WTC11 (cell line): ENCODE measurements around the gene NEDD4L. TPM values are rescaled to one million over a fixed set of nuclear protein-coding genes. Genes with fewer than 3 reads are reported as not detected.

ENCODE experiments used
- ATAC-seq: fragments of 200-7000 bp; cut with Tn5 transposase; 2 replicates; pipeline ENCODE4 v1.10.0; 2021; ENCODE audit warnings: mild to moderate bottlenecking, moderate library complexity
- CTCF ChIA-PET: fragments of 300-600 bp; sonication (Branson Sonifier 250); formaldehyde crosslinking; loops from one replicate; lab custom pipeline; 2021; ENCODE audit warnings: antibody characterized with exemption; lab: Charles Lee
- POLR2A ChIA-PET: fragments of 350-600 bp; sonication (Branson Sonifier 250); formaldehyde crosslinking; loops from one replicate; lab custom pipeline; 2021; ENCODE audit warnings: antibody characterized with exemption; lab: Charles Lee
- DNase-seq: peaks from one replicate; pipeline ENCODE4 v3.0.0; 2021; ENCODE audit warnings: low spot score
- H3K27ac Mint-ChIP-seq: 2 replicates; pipeline ENCODE4 v1.8.0; 2021; ENCODE audit warnings: mixed read lengths
- H3K27me3 Mint-ChIP-seq: 2 replicates; pipeline ENCODE4 v1.8.0; 2021; ENCODE audit warnings: low read depth, mild to moderate bottlenecking, moderate library complexity, mixed read lengths
- H3K36me3 Mint-ChIP-seq: 2 replicates; pipeline ENCODE4 v1.8.0; 2021; ENCODE audit warnings: mixed read lengths
- H3K4me1 Mint-ChIP-seq: 2 replicates; pipeline ENCODE4 v1.8.0; 2022; ENCODE audit warnings: mixed read lengths
- H3K4me3 Mint-ChIP-seq: 2 replicates; pipeline ENCODE4 v1.8.0; 2021; ENCODE audit warnings: mild to moderate bottlenecking, moderate library complexity, mixed read lengths
- H3K9me3 Mint-ChIP-seq: 2 replicates; pipeline ENCODE4 v1.8.0; 2021; ENCODE audit warnings: mixed read lengths
- E2F5 ChIP-seq: sonication (generic); formaldehyde crosslinking; IDR thresholded peaks from 2 replicates; pipeline ENCODE4 v1.8.1; 2022; ENCODE audit warnings: mild to moderate bottlenecking, moderate library complexity, missing genetic modification reagents
- EMX1 ChIP-seq: fragments of 250-450 bp; sonication (Bioruptor Pico); IDR thresholded peaks from 2 replicates; pipeline ENCODE4 v1.8.0; 2021; ENCODE audit warnings: mild to moderate bottlenecking
- ERG ChIP-seq: fragments of 250-450 bp; sonication (Bioruptor Pico); IDR thresholded peaks from 2 replicates; pipeline ENCODE4 v1.8.0; 2021; ENCODE audit warnings: mild to moderate bottlenecking
- FOXK1 ChIP-seq: sonication (generic); formaldehyde crosslinking; IDR thresholded peaks from 2 replicates; pipeline ENCODE4 v1.8.0; 2022; ENCODE audit warnings: mild to moderate bottlenecking, moderate library complexity, missing genetic modification reagents
- JUN ChIP-seq: sonication (generic); formaldehyde crosslinking; IDR thresholded peaks from 2 replicates; pipeline ENCODE4 v1.8.0; 2023; ENCODE audit warnings: mild to moderate bottlenecking, missing genetic modification reagents
- KAT7 ChIP-seq: sonication (generic); formaldehyde crosslinking; IDR thresholded peaks from 2 replicates; pipeline ENCODE4 v1.8.1; 2023; ENCODE audit warnings: missing genetic modification reagents, mild to moderate bottlenecking, borderline replicate concordance
- MLX ChIP-seq: sonication (generic); formaldehyde crosslinking; IDR thresholded peaks from 2 replicates; pipeline ENCODE4 v1.8.1; 2023; ENCODE audit warnings: mild to moderate bottlenecking, missing genetic modification reagents, moderate library complexity
- NR3C1 ChIP-seq: sonication (generic); formaldehyde crosslinking; conservative IDR thresholded peaks from 2 replicates; pipeline ENCODE4 v1.8.1; 2023; ENCODE audit warnings: low read depth, mild to moderate bottlenecking, missing genetic modification reagents
- OVOL2 ChIP-seq: fragments of 250-450 bp; sonication (Bioruptor Pico); IDR thresholded peaks from 2 replicates; pipeline ENCODE4 v1.9.0; 2021; ENCODE audit warnings: mild to moderate bottlenecking, borderline replicate concordance
- SP1 ChIP-seq: sonication (generic); formaldehyde crosslinking; conservative IDR thresholded peaks from 2 replicates; pipeline ENCODE4 v1.8.1; 2022; ENCODE audit warnings: missing genetic modification reagents
- TP53 ChIP-seq: sonication (generic); formaldehyde crosslinking; IDR thresholded peaks from 2 replicates; pipeline ENCODE4 v1.8.1; 2023; ENCODE audit warnings: mild to moderate bottlenecking, missing genetic modification reagents
- USF1 ChIP-seq: sonication (generic); formaldehyde crosslinking; IDR thresholded peaks from 2 replicates; pipeline ENCODE4 v1.8.0; 2022; ENCODE audit warnings: mild to moderate bottlenecking, missing genetic modification reagents
- ZNF121 ChIP-seq: sonication (generic); formaldehyde crosslinking; IDR thresholded peaks from 2 replicates; pipeline ENCODE4 v1.8.0; 2023; ENCODE audit warnings: missing genetic modification reagents
- ZNF263 ChIP-seq: sonication (generic); formaldehyde crosslinking; IDR thresholded peaks from 2 replicates; pipeline ENCODE4 v1.8.1; 2022; ENCODE audit warnings: low read depth, mild to moderate bottlenecking, moderate library complexity, missing genetic modification reagents
- ZNF423 ChIP-seq: fragments of 250-450 bp; sonication (Bioruptor Pico); IDR thresholded peaks from 2 replicates; pipeline ENCODE4 v2.1.2; 2022; ENCODE audit warnings: mild to moderate bottlenecking, moderate library complexity
- total RNA-seq: library from RNA; stranded (reverse); gene quantifications from 3 replicates; pipeline ENCODE4 v1.2.3, GENCODE V29; 2021
- TF ChIP-seq, protein P1 (sequence below): fragments of 250-450 bp; sonication (Bioruptor Pico); IDR thresholded peaks from 2 replicates; pipeline ENCODE4 v1.9.0; 2021; ENCODE audit warnings: mild to moderate bottlenecking
- TF ChIP-seq, protein P2 (sequence below): sonication (generic); formaldehyde crosslinking; IDR thresholded peaks from 2 replicates; pipeline ENCODE4 v1.8.0; 2022; ENCODE audit warnings: mild to moderate bottlenecking, missing genetic modification reagents

The NEDD4L gene
- total RNA-seq, 1 experiment from 2014 or later: 88.0 TPM

GRCh38 chr18:58232668-58233067, 188.6 kb downstream of the NEDD4L start:
- H3K27me3 Mint-ChIP-seq: no peaks in the 10 kb centered on the region
- no peak overlapping the region for H3K4me3 Mint-ChIP-seq
- H3K4me1 Mint-ChIP-seq: peaks cover 54% of the 10 kb centered on the region
- peaks cover 3% of the 10 kb centered on the region for H3K36me3 Mint-ChIP-seq
- ChIA-PET CTCF (no interaction called here), POLR2A (no interaction called here)
- H3K9me3 Mint-ChIP-seq: peaks cover 5% of the 10 kb centered on the region; the same call in 1 of the 2 replicates
- no peak overlapping the region for H3K27ac Mint-ChIP-seq
- TF ChIP-seq SP1 (CRISPR knock-in tag): no peak
- TF ChIP-seq OVOL2: no peak
- TF ChIP-seq TP53 (CRISPR knock-in tag): no peak
- no peak for TF ChIP-seq MLX (CRISPR knock-in tag)
- no peak for TF ChIP-seq E2F5 (CRISPR knock-in tag)
- TF ChIP-seq, protein P1, sequence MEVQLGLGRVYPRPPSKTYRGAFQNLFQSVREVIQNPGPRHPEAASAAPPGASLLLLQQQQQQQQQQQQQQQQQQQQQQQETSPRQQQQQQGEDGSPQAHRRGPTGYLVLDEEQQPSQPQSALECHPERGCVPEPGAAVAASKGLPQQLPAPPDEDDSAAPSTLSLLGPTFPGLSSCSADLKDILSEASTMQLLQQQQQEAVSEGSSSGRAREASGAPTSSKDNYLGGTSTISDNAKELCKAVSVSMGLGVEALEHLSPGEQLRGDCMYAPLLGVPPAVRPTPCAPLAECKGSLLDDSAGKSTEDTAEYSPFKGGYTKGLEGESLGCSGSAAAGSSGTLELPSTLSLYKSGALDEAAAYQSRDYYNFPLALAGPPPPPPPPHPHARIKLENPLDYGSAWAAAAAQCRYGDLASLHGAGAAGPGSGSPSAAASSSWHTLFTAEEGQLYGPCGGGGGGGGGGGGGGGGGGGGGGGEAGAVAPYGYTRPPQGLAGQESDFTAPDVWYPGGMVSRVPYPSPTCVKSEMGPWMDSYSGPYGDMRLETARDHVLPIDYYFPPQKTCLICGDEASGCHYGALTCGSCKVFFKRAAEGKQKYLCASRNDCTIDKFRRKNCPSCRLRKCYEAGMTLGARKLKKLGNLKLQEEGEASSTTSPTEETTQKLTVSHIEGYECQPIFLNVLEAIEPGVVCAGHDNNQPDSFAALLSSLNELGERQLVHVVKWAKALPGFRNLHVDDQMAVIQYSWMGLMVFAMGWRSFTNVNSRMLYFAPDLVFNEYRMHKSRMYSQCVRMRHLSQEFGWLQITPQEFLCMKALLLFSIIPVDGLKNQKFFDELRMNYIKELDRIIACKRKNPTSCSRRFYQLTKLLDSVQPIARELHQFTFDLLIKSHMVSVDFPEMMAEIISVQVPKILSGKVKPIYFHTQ (CRISPR knock-in tag): no peak
- no peak for TF ChIP-seq EMX1 (CRISPR knock-in tag)
- no peak for TF ChIP-seq ZNF423
- no peak for TF ChIP-seq ZNF263 (CRISPR knock-in tag)
- no peak for TF ChIP-seq NR3C1
- TF ChIP-seq JUN (CRISPR knock-in tag): no peak
- TF ChIP-seq, all 79 proteins: peak for 0
- ATAC-seq: no peak
- no peak for DNase-seq

- Mint-ChIP-seq H3K4me3 (no peak overlapping the region), H3K36me3 (peaks cover 3% of the 10 kb centered on the region), H3K27me3 (no peaks in the 10 kb centered on the region), H3K9me3 (peaks cover 5% of the 10 kb centered on the region; the same call in 1 of the 2 replicates)
- ATAC-seq: no peak
- CTCF ChIA-PET: no interaction called here
- TF ChIP-seq KAT7 (CRISPR knock-in tag): no peak
- TF ChIP-seq ZNF121 (CRISPR knock-in tag): peak; percentile 79; the same call in 1 of the 2 replicates
- TF ChIP-seq ERG (CRISPR knock-in tag): no peak
- TF ChIP-seq NR3C1: no peak
- no peak for TF ChIP-seq FOXK1 (CRISPR knock-in tag)
- TF ChIP-seq, all 79 proteins: peak for 1
- Mint-ChIP-seq H3K27ac (no peak overlapping the region; the same call in 1 of the 2 replicates), H3K4me1 (peaks cover 40% of the 10 kb centered on the region)
- DNase-seq: no peak
- POLR2A ChIA-PET: no interaction called here
Observed at GRCh38 chr18:58234359-58234741, 190.3 kb downstream of the NEDD4L start.

GRCh38 chr18:58235001-58235436, 191.0 kb downstream of the NEDD4L start:
- DNase-seq (no peak), ATAC-seq (no peak; the same call in 1 of the 2 replicates)
- H3K27ac Mint-ChIP-seq: peak overlapping the region; percentile 72
- peaks cover 3% of the 10 kb centered on the region for H3K36me3 Mint-ChIP-seq
- CTCF ChIA-PET: no interaction called here
- peaks cover 37% of the 10 kb centered on the region for H3K4me1 Mint-ChIP-seq
- POLR2A ChIA-PET: no interaction called here
- H3K9me3 Mint-ChIP-seq: peaks cover 5% of the 10 kb centered on the region; the same call in 1 of the 2 replicates
- H3K4me3 Mint-ChIP-seq: no peak overlapping the region
- no peaks in the 10 kb centered on the region for H3K27me3 Mint-ChIP-seq
- TF ChIP-seq USF1 (CRISPR knock-in tag) (no peak), TP53 (CRISPR knock-in tag) (no peak)
- TF ChIP-seq, protein P2, sequence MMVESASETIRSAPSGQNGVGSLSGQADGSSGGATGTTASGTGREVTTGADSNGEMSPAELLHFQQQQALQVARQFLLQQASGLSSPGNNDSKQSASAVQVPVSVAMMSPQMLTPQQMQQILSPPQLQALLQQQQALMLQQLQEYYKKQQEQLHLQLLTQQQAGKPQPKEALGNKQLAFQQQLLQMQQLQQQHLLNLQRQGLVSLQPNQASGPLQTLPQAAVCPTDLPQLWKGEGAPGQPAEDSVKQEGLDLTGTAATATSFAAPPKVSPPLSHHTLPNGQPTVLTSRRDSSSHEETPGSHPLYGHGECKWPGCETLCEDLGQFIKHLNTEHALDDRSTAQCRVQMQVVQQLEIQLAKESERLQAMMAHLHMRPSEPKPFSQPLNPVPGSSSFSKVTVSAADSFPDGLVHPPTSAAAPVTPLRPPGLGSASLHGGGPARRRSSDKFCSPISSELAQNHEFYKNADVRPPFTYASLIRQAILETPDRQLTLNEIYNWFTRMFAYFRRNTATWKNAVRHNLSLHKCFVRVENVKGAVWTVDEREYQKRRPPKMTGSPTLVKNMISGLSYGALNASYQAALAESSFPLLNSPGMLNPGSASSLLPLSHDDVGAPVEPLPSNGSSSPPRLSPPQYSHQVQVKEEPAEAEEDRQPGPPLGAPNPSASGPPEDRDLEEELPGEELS (CRISPR knock-in tag): no peak
